Measurements from ENCODE around the gene DHX34.

DHX34 gene

DNA sequence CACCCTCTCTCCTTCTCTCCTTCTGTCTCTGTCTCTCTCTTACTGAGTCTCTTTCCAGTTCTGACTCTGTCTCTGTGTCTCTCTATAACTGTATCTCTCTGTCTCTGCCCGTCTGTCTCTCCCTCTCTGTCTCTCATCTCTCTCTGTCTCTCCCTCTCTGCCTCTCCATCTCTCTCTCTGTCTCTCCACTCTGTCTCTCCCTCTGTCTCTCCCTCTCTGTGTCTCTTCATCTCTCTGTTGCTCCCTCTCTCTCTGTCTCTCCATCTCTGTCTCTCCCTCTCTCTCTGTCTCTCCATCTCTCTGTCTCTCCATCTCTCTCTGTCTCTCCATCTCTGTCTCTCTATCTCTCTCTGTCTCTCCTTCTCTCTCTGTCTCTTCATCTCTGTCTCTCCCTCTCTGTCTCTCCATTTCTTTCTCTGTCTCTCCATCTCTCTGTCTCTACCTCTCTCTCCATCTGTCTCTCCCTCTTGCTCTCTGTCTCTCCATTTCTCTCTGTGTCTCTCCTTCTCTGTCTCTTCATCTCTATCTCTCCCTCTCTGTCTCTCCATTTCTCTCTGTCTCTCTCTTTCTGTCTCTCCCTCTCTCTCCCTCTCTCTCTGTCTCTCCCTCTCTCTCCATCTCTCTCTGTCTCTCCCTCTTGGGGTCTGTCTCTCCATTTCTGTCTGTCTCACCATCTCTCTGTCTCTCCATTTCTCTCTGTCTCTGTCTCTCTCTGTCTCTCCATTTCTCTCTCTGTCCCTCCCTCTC lies 73.5 kb downstream of the DHX34 start (continued):
- TF ChIP-seq, protein P1, sequence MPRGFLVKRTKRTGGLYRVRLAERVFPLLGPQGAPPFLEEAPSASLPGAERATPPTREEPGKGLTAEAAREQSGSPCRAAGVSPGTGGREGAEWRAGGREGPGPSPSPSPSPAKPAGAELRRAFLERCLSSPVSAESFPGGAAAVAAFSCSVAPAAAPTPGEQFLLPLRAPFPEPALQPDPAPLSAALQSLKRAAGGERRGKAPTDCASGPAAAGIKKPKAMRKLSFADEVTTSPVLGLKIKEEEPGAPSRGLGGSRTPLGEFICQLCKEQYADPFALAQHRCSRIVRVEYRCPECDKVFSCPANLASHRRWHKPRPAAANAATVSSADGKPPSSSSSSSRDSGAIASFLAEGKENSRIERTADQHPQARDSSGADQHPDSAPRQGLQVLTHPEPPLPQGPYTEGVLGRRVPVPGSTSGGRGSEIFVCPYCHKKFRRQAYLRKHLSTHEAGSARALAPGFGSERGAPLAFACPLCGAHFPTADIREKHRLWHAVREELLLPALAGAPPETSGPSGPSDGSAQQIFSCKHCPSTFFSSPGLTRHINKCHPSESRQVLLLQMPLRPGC (tag by site-specific recombination; IDR thresholded peaks at IDR 0.05), result no peak
- no peak for TF ChIP-seq ZNF155 (tag by site-specific recombination; IDR thresholded peaks at IDR 0.05)
- TF ChIP-seq, protein P2, sequence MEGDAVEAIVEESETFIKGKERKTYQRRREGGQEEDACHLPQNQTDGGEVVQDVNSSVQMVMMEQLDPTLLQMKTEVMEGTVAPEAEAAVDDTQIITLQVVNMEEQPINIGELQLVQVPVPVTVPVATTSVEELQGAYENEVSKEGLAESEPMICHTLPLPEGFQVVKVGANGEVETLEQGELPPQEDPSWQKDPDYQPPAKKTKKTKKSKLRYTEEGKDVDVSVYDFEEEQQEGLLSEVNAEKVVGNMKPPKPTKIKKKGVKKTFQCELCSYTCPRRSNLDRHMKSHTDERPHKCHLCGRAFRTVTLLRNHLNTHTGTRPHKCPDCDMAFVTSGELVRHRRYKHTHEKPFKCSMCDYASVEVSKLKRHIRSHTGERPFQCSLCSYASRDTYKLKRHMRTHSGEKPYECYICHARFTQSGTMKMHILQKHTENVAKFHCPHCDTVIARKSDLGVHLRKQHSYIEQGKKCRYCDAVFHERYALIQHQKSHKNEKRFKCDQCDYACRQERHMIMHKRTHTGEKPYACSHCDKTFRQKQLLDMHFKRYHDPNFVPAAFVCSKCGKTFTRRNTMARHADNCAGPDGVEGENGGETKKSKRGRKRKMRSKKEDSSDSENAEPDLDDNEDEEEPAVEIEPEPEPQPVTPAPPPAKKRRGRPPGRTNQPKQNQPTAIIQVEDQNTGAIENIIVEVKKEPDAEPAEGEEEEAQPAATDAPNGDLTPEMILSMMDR (tag by site-specific recombination; IDR thresholded peaks at IDR 0.05), result no peak
- TF ChIP-seq, protein P3, sequence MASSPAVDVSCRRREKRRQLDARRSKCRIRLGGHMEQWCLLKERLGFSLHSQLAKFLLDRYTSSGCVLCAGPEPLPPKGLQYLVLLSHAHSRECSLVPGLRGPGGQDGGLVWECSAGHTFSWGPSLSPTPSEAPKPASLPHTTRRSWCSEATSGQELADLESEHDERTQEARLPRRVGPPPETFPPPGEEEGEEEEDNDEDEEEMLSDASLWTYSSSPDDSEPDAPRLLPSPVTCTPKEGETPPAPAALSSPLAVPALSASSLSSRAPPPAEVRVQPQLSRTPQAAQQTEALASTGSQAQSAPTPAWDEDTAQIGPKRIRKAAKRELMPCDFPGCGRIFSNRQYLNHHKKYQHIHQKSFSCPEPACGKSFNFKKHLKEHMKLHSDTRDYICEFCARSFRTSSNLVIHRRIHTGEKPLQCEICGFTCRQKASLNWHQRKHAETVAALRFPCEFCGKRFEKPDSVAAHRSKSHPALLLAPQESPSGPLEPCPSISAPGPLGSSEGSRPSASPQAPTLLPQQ (tag by site-specific recombination; IDR thresholded peaks at IDR 0.05), result no peak
- no peak; the same call in 1 of the 2 replicates for TF ChIP-seq ZNF223 (tag by site-specific recombination; IDR thresholded peaks at IDR 0.05)
- no peak for TF ChIP-seq OVOL3 (tag by site-specific recombination; IDR thresholded peaks at IDR 0.05)
- no peak for TF ChIP-seq ZNF555 (tag by site-specific recombination; conservative IDR thresholded peaks at IDR 0.05)
- no peak for TF ChIP-seq ZNF354C (tag by site-specific recombination; IDR thresholded peaks at IDR 0.05; ENCODE audit: borderline replicate concordance, low read depth)
- no peak for TF ChIP-seq ZFP69B (tag by site-specific recombination; IDR thresholded peaks at IDR 0.05)
- TF ChIP-seq, protein P4, sequence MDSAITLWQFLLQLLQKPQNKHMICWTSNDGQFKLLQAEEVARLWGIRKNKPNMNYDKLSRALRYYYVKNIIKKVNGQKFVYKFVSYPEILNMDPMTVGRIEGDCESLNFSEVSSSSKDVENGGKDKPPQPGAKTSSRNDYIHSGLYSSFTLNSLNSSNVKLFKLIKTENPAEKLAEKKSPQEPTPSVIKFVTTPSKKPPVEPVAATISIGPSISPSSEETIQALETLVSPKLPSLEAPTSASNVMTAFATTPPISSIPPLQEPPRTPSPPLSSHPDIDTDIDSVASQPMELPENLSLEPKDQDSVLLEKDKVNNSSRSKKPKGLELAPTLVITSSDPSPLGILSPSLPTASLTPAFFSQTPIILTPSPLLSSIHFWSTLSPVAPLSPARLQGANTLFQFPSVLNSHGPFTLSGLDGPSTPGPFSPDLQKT (IDR thresholded peaks at IDR 0.05; ENCODE audit: borderline replicate concordance, low read depth, low read length), result no peak
- no peak for TF ChIP-seq GFI1B (tag by site-specific recombination; IDR thresholded peaks at IDR 0.05)
- TF ChIP-seq ZIC2 (tag by site-specific recombination; IDR thresholded peaks at IDR 0.05), result no peak
- TF ChIP-seq ZNF660 (tag by site-specific recombination; IDR thresholded peaks at IDR 0.05), result no peak
- TF ChIP-seq ZNF292 (tag by site-specific recombination; IDR thresholded peaks at IDR 0.05; ENCODE audit: borderline replicate concordance, low read depth), result no peak
- no peak for TF ChIP-seq SCRT2 (tag by site-specific recombination; IDR thresholded peaks at IDR 0.05)
- TF ChIP-seq, protein P5, sequence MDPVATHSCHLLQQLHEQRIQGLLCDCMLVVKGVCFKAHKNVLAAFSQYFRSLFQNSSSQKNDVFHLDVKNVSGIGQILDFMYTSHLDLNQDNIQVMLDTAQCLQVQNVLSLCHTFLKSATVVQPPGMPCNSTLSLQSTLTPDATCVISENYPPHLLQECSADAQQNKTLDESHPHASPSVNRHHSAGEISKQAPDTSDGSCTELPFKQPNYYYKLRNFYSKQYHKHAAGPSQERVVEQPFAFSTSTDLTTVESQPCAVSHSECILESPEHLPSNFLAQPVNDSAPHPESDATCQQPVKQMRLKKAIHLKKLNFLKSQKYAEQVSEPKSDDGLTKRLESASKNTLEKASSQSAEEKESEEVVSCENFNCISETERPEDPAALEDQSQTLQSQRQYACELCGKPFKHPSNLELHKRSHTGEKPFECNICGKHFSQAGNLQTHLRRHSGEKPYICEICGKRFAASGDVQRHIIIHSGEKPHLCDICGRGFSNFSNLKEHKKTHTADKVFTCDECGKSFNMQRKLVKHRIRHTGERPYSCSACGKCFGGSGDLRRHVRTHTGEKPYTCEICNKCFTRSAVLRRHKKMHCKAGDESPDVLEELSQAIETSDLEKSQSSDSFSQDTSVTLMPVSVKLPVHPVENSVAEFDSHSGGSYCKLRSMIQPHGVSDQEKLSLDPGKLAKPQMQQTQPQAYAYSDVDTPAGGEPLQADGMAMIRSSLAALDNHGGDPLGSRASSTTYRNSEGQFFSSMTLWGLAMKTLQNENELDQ (tag by site-specific recombination; IDR thresholded peaks at IDR 0.05; ENCODE audit: low read depth), result no peak
- TF ChIP-seq, protein P6, sequence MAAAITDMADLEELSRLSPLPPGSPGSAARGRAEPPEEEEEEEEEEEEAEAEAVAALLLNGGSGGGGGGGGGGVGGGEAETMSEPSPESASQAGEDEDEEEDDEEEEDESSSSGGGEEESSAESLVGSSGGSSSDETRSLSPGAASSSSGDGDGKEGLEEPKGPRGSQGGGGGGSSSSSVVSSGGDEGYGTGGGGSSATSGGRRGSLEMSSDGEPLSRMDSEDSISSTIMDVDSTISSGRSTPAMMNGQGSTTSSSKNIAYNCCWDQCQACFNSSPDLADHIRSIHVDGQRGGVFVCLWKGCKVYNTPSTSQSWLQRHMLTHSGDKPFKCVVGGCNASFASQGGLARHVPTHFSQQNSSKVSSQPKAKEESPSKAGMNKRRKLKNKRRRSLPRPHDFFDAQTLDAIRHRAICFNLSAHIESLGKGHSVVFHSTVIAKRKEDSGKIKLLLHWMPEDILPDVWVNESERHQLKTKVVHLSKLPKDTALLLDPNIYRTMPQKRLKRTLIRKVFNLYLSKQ (tag by site-specific recombination; IDR thresholded peaks at IDR 0.05; ENCODE audit: borderline replicate concordance), result no peak
- TF ChIP-seq, protein P7, sequence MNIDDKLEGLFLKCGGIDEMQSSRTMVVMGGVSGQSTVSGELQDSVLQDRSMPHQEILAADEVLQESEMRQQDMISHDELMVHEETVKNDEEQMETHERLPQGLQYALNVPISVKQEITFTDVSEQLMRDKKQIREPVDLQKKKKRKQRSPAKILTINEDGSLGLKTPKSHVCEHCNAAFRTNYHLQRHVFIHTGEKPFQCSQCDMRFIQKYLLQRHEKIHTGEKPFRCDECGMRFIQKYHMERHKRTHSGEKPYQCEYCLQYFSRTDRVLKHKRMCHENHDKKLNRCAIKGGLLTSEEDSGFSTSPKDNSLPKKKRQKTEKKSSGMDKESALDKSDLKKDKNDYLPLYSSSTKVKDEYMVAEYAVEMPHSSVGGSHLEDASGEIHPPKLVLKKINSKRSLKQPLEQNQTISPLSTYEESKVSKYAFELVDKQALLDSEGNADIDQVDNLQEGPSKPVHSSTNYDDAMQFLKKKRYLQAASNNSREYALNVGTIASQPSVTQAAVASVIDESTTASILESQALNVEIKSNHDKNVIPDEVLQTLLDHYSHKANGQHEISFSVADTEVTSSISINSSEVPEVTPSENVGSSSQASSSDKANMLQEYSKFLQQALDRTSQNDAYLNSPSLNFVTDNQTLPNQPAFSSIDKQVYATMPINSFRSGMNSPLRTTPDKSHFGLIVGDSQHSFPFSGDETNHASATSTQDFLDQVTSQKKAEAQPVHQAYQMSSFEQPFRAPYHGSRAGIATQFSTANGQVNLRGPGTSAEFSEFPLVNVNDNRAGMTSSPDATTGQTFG (tag by site-specific recombination; IDR thresholded peaks at IDR 0.05; ENCODE audit: borderline replicate concordance), result no peak
- TF ChIP-seq, protein P8, sequence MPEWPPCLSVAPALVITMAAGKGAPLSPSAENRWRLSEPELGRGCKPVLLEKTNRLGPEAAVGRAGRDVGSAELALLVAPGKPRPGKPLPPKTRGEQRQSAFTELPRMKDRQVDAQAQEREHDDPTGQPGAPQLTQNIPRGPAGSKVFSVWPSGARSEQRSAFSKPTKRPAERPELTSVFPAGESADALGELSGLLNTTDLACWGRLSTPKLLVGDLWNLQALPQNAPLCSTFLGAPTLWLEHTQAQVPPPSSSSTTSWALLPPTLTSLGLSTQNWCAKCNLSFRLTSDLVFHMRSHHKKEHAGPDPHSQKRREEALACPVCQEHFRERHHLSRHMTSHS (tag by site-specific recombination; IDR thresholded peaks at IDR 0.05), result peak; percentile 26; the same call in 1 of the 2 replicates
- TF ChIP-seq, protein P9, sequence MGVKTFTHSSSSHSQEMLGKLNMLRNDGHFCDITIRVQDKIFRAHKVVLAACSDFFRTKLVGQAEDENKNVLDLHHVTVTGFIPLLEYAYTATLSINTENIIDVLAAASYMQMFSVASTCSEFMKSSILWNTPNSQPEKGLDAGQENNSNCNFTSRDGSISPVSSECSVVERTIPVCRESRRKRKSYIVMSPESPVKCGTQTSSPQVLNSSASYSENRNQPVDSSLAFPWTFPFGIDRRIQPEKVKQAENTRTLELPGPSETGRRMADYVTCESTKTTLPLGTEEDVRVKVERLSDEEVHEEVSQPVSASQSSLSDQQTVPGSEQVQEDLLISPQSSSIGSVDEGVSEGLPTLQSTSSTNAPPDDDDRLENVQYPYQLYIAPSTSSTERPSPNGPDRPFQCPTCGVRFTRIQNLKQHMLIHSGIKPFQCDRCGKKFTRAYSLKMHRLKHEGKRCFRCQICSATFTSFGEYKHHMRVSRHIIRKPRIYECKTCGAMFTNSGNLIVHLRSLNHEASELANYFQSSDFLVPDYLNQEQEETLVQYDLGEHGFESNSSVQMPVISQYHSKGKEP (tag by site-specific recombination; IDR thresholded peaks at IDR 0.05), result no peak
- no peak for TF ChIP-seq TRIM28 (IDR thresholded peaks at IDR 0.05; ENCODE audit: borderline replicate concordance, low read length)
- TF ChIP-seq ZNF596 (tag by site-specific recombination; IDR thresholded peaks at IDR 0.05), result peak; percentile 99
